ENCODE results near the gene BBS5.
"Not testable (repeated sequence)": the region's sequence is repeated elsewhere in the genome, so short reads cannot be mapped to it uniquely, and the experiment has no call there.

BBS5 gene

DNA sequence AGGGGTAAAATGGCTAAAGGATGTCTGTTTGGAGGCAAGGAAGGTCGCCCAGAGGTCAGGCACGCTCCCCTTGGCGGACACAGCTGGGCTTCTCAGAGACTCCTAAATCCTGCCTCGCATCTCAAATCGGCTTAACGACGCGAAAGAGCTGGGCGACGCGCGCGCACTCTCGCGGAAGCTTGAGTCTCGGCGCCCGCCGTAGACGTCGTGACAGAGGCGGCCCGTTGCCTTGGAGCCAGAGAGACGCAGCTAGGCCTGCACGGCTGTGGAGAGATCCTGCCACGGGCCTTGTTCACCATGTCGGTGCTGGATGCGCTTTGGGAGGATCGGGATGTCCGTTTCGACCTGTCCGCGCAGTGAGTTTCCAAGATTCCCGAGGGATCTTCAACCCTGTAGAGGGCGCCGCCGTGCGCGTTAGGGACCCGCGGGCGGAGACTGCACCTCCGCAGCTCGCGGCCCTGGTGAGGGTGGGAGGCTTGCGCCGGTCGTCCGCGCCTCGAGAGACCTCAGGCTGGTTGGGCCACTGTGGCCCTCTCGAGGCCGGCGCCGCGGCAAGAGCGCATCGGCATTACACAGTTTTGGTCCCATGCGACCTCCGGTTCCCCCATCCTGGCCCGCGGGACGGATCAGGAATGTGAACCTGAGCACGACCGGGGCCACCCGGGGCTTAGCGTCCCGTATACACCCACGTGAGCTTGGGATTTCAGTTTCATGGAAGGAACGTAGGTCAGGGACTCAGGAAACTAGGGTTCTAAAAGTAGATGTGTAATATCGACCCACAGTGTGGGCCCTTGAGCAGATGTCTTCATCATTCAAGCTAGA lies at the start of gene BBS5:
Gene BBS5, plus strand, starts transcription at position 238 of the 822 bp plus-strand sequence. Its CDS starts 60 bp downstream, at position 298.
- FAIRE-seq, result peak; percentile 41

DNA sequence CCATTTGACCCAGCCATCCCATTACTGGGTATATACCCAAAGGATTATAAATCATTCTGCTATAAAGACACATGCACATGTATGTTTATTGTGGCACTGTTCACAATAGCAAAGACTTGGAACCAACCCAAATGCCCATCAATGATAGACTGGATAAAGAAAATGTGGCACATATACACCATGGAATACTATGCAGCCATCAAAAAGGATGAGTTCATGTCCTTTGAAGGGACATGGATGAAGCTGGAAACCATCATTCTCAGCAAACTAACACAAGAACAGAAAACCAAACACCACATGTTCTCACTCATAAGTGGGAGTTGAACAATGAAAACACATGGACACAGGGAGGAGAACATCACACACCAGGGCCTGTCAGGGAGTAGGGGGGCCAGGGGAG lies 47.5 kb upstream of the BBS5 start:
- not testable (repeated sequence) for FAIRE-seq

DNA sequence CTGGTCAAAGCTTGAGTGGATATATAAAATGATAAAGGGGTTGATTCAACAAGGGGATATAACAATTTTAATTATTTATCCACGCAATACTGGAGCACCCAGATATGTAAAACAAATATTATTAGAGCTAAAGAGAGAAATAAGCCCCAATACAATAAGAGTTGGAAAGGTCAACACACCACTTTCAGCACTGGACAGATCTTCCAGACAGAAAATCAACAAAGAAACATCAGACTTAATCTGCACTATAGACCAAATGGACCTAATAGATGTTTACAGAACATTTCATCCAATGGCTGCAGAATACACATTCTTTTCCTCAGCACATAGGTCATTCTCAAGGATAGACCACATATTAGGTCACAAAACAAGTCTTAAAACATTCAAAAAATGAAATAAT lies 45.1 kb upstream of the BBS5 start:
- not testable (repeated sequence) for FAIRE-seq

DNA sequence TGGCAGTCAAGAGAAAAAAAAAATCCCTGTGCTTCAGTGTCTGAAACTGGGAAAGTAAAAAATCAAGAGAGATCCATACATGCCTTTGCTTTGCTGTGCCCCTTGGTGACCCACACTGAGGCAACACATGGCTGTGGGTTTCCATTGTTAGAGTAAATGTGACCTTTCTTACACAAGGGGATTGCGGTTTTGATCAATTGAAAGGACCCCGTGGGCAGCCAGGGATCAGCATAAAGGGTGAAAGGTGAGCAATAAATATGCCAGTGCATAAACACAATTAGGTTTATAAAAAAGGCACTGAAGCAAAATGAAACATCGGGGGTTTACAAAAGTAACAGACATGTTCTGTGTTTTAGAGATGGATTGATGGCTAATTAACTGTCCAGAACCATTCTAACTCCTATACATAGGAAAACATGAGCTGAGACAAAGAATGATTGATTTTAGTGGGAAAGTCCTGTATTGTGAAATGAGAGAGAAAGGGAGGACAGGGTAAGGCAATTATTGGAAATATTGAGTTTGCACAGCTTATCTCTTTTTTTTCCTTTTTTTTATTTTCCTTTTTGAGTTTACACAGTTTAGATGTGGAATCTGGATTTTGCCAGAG lies 40.7 kb upstream of the BBS5 start:
- no peak for FAIRE-seq

DNA sequence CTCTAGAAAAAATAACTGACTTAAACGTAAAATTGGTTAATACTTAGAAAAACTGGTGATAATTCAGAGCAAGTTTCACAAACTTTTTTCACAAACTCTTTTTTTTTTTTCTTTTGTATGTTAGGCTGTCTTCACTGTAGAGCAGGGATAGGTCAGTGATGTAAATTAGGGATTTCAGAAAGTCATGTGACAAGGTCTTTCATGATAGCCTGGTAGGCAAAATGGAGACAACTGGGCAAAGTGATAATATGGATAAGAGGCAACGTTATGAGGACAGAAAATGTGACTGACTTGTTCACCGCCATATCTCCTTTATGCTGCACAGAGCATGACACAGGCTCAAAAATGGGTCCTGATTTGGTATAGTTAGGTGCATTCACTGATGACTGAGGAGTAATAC lies 39.4 kb upstream of the BBS5 start:
- FAIRE-seq, result no peak

DNA sequence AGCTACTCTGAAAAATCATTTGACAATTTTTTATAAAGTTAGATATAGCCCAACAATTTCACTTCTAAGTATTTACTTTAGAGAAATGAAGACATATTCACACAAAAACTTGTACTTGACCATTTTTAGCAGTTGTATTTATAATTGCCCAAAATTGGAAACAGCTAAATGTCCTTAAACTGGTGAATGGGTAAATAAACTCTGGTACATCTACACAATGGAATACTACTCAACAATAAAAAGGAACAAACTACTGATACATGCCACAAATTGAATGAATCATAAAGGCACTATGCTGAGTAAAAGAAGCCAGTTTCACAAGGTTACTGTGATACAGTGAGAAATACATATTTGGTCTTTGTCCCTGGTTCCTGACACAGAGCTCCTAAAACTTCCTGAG lies 32.8 kb upstream of the BBS5 start:
- FAIRE-seq, result no peak

DNA sequence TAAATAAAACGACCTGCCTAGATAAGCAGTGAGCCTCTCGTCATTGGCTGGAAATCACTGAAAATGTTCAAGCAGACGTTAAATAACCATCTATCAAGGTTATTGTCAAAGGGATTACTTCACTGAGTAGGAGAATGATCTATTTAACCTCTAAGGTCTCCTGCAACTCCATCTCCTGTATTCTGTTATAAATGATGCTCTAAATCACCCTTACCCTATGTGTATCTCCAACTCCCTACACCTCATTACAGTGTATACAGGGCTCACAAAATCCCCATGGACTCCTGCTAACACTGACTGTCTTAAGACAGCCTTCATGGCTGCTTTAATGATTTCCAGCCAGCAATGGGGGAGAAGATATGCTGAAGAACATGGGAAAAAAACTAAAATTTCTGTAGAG lies 31.0 kb upstream of the BBS5 start:
- FAIRE-seq, result no peak

DNA sequence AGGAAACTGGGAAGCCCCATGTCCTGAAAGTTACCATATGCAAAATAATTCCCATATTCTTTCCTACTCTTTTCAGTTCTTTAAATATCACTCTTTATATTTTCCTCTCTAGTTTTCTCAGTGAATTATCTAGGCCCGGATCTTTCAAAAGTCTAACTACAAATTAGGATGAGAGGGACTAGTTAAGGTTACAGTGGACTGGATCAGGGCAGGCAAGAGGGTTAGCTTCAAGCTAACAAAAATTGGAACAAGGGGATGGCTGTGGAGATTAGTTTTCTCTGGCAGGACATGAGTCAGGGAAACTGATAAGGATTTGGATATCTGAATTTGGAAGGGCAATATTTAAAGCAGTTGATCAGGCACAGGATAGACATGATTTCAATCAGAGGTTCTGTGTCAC lies 30.4 kb upstream of the BBS5 start:
- no peak for FAIRE-seq

DNA sequence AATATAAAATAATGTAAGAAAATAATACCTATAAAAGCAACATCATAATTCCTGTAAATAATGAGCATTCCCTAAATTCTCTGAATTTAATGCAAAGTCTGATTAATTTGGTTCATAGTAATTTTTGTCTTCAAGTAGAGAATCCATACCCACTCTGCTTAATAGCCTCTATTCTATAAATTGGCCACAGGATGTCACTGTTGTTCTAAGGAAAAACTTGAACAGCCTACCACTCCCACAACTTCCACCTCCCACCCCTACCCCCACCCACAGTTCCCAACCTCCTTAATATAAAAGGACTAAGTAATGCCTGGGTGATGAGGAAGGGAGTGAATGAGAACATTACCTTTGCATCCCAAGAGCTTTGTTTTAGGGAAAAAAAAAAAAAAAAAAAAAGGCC lies 27.2 kb upstream of the BBS5 start:
- FAIRE-seq, result peak; percentile 73

DNA sequence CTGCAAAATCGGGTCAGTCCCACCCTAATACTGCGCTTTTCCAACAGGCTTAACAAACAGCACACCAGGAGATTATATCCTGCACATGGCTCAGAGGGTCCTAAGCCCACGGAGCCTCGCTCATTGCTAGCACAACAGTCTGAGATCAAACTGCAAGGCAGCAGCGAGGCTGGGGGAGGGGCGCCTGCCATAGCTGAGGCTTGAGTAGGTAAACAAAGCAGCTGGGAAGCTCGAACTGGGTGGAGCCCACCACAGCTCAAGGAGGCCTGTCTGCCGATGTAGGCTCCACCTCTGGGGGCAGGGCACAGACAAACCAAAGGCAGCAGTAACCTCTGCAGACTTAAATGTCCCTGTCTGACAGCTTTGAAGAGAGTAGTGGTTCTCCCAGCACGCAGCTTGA lies 26.2 kb upstream of the BBS5 start:
- FAIRE-seq, result not testable (repeated sequence)

DNA sequence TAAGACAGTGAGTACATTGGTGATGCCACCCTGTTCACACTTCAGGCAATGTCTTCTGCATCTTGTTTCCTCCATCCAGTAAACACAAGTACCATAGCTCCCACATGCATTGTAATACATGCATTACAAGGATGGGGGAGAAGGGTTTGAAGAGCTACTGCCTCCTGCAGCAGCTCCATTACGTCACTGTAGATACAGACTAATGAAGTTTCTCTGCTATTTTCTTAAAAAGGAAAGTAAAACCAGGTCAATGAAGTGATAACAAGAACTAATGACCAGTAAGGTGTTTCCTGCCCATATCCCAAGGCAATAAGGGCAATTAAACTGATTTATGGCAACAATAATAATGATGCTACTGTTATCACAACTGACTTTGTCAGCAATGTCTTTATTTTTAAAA lies 18.2 kb upstream of the BBS5 start:
- no peak for FAIRE-seq

DNA sequence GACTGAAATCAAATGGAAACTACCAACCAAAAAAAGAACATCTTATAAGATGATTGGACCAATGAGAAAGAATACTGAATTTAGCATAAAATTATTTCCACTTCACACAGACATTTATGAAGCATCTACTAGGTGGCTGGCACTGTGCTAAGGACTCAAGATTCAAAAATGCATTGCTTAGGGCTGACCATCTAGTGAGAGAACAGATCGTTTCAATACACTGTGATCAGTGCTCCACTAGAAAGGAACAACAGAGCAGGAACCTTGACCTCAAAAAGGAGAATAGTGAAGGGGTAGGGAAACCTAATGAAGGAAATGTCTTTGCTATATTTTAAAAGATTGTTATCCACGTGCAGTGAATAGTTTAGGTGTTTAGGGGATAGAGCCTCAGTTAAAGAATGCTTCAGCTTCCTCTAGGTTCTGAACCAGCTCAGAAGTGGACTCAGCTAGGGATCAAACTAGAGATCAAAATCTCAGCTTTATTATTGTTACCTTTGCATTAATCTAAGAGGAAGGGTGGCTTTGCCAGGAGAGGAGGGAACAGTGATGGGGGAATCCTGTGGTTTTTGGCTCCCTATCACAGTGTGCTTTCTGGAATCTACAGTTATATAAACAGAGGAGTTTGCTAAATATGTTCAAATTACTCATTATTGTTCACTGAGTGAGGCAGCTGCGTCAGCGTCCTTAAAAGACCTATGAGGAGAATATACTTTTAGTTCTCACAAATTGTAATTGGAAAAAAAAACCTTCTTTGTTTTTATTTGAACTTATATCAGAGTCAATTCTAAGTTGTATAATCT lies 16.2 kb upstream of the BBS5 start:
- no peak for FAIRE-seq

DNA sequence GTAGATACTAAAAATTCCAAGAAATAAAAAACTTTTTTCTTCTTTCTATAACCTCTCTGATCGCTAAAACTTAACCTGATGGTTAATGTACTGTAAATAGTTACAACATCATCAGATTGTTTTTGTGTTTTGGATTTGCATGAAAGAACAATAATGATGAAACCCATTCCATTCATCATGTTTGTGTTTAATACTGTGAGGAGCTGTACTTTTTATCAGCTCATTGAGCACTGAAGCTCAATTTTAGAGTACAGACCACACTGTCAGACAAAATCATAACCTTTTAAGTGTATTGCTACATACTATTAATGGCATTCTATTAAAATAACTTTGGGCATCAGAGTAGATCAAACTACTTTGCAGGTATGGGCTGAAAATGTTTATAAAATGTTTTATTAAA lies 14.8 kb upstream of the BBS5 start:
- FAIRE-seq, result no peak

DNA sequence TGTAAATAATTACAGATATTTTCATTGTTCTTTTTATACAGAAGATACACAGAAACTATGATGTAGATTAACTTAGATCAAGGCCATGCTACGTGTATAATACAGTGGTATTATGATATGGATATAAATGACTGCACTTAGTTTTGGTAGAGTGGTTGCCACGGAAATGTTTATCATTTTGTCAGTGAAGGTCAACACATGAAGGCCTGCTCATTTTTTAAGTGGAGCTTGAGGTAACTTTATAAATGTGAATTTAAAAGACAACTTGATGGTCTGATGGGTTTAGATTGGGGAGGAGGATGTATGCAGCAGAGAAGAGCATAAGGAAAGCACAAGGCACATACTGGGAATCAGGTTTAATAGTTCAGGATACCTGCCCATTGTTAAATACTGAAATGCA lies 14.4 kb upstream of the BBS5 start:
- FAIRE-seq, result no peak

DNA sequence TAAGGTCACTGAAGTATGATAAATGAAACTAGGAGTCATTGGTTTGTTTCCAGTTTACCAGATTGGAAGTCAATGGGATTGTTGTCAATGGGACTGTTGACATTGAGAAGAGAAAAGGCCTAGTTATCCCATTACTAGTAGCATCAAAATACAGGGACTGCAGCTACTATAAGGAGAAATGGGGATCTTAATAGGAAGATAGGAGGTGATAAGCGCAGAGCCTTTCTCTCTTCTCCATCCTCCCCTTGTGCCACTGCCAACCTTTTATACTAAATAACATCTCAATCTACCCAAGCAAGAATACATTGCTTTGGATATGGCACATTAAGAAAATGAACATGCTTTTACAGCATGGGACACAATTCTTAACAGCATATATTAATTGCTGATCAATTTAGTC lies 10.5 kb upstream of the BBS5 start:
- FAIRE-seq, result no peak

DNA sequence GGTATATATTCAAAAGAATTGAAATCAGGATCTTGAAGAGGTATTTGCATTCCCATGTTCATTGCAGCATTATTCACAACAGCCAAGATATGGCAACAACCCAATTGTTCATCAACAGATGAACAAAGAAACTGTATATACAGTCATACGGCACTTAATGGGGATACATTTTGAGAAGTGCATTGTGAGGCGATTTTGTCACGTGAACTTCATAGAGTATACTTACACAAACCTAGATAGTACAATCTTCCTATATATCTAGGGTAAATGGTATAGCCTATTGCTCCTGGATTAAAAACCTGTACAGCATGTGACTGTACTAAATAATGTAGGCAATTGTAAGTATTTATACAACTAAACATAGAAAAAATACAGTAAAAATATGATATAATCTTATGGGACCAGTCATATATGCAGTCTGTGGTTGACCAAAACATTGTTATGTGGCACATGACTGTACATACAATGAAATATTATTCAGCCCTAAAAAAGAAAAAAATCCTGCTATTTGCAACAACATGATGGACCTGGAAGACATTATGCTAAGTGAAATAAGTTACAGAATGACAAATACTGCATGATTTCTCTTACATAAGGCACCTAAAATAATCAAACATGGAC lies 9.2 kb upstream of the BBS5 start:
- no peak for FAIRE-seq

DNA sequence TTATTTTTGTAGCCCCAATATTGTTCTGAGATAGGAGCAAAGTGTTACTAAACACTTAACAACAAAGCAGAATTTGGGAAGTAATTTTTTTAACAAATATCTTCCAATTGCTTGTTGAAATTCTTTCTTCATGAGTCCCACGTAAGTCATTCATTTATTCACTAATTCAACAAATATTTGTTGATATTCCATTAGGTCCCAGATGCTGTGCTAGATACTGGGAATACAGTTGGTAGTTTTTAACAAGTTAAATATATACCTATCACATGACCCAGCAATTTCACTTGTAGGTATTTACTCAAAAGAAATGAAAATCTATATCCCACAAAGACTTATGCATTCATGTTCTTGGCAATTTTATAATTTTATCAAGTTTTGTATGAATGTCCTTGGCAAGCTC lies 7.0 kb upstream of the BBS5 start:
- FAIRE-seq, result no peak

DNA sequence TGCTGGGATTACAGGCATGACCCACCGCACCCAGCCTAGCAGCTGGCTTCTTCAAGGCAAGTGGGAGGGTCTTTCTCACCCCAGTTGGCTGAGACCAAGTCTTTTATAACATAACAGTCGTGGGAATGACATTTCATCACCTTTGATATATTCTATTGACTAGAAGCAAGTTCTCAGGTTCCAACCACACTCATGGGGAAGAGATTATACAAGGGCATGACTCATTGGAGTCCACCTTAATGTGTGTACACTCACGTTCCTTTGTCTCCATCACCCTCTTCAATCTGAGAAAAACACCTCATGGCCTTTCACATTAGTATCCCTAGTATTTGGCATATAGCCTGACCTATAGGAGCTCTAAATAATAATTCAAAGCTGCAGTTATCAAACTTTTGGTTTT lies 2.8 kb upstream of the BBS5 start:
- no peak for FAIRE-seq

DNA sequence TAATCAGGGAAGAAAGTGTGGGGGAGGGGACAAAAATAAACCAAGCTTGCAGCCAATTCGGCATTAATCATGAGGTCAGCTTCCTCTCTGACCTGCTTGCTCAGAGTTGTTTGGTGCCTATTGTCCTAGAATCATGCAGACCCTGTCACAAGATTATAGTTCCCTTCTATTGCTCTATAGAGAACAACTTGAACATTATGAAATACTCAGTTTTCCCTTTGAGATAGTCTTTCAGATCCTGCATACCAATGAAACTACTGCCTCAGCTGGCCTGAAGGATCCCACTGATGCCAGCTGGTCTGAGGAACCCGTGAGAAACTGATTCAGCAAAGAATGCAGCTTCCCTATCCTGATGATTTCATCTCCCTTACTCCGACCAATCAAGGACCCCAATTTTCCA lies 955 bp upstream of the BBS5 start:
- FAIRE-seq, result no peak

DNA sequence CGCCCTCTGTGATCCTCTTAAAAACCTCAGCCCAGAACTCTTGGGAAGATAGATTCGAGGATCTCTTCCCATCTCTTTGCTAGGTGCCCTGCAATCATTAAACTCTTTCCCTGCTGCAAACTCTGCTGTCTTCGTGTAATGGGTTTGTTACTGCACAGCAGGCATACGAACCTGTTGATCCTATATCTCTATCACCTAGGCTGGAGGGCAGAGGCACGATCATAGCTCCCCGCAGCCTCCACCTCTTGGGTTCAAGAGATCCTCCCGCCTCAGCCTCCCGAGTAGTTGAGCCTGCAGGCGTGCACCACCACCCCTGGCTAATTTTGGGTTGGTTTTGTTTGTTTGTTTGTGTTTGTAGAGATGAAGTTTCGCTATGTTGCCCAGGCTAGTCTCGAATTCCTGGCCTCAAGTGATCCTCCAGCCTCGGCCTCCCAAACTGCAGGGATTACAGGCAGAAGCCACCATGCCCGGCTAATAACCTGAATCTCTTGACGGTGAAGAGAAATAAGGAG lies 493 bp upstream of the BBS5 start:
- no peak for FAIRE-seq

DNA sequence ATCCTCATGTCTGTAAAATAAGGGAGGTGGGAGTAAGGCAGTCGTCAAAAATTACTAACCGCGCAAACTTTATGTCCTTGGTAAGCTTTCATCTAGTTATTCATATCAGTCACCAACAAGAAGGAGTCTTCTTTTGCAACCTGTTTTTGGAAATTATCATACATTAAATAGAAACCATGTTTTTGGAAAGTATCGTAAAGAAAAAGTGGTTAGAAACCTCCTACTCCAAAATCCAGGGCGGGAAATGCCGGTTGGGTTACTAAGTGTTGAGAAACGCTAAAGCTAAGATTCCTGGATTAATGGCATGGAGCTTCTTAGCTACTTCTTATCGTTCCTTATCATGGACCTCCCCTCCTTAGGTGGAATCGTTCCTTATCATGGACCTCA lies 778 bp downstream of the BBS5 start:
- no peak for FAIRE-seq

DNA sequence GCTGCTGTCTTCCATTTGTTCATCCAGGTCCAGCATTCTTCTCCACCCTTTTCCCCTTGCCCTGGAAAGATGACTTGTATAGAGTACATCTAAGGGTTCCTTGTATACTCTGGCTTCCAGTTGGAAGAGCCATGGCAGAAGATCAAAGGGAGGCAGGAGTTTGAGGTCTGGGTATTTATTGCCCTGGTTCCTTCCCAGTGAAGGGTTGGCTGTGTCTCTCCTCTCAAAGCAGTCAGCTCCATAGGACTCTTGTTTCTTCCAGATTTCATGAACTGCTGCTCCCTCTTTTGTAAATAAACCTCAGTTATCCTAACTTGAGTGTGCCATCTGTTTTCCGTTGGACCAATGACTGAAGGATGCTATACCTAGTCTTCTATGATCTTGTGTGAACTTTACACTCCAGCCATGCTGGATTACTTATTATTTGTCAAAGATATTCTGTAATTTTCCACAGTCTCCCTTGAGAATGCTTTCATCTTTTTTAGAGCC lies 6.4 kb downstream of the BBS5 start:
- FAIRE-seq, result no peak

DNA sequence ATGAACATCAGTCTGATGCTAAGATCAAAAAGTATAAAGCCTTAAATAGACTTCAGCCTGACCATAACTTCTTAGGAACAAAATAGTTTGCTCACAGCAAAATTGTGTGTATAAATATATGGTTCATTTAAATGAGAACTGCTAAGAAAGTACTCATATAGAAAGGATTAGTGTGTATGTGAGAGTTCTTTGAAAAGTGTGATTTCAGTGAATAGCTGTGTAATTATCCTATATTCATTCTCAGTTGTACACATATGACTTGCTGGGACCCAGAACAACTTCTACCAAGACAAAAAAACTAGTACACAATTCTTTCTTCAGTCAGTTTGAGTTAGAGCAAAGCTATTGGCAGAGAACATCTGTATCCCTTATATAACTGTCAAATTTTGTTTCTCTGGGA lies 7.2 kb downstream of the BBS5 start:
- no peak for FAIRE-seq

Data from islet of Langerhans (tissue), 1 donor.